Measurements from ENCODE around the gene ASB13.

Gene ASB13

GRCh38 chr10:5618042-5618441 lies 48.4 kb downstream of the ASB13 start:
- Mint-ChIP-seq H3K27ac (no peak overlapping the region), H3K4me1 (no peaks in the 10 kb centered on the region), H3K4me3 (no peak overlapping the region), H3K27me3 (peaks cover 3% of the 10 kb centered on the region), H3K36me3 (ENCODE audit: low read depth) (no peaks in the 10 kb centered on the region), H3K9me3 (no peaks in the 10 kb centered on the region)
- no peak for DNase-seq
- ATAC-seq: no peak

GRCh38 chr10:5617521-5617920 lies 48.9 kb downstream of the ASB13 start:
- ATAC-seq: no peak
- DNase-seq: no peak

GRCh38 chr10:5616836-5617235 lies 49.6 kb downstream of the ASB13 start:
- Mint-ChIP-seq H3K27me3 (peaks cover 2% of the 10 kb centered on the region), H3K36me3 (ENCODE audit: low read depth) (no peaks in the 10 kb centered on the region), H3K4me3 (no peak overlapping the region), H3K27ac (no peak overlapping the region), H3K9me3 (no peaks in the 10 kb centered on the region), H3K4me1 (no peaks in the 10 kb centered on the region)
- ATAC-seq: no peak
- no peak for DNase-seq

More at GRCh38 chr10:5617521-5617920, 48.9 kb downstream of the ASB13 start:
- Mint-ChIP-seq H3K4me3 (no peak overlapping the region), H3K4me1 (no peaks in the 10 kb centered on the region), H3K36me3 (ENCODE audit: low read depth) (no peaks in the 10 kb centered on the region), H3K9me3 (no peaks in the 10 kb centered on the region), H3K27ac (no peak overlapping the region), H3K27me3 (peaks cover 3% of the 10 kb centered on the region)

GRCh38 chr10:5616046-5616445 lies 50.3 kb downstream of the ASB13 start:
- ATAC-seq (no peak), DNase-seq (no peak)
- Mint-ChIP-seq H3K4me1 (no peaks in the 10 kb centered on the region), H3K9me3 (no peaks in the 10 kb centered on the region), H3K4me3 (no peak overlapping the region), H3K36me3 (ENCODE audit: low read depth) (no peaks in the 10 kb centered on the region), H3K27ac (no peak overlapping the region), H3K27me3 (no peaks in the 10 kb centered on the region)

GRCh38 chr10:5615316-5615715 lies 51.1 kb downstream of the ASB13 start:
- H3K4me1 Mint-ChIP-seq: peaks cover under 1% of the 10 kb centered on the region
- H3K27ac Mint-ChIP-seq: no peak overlapping the region
- ATAC-seq: no peak
- no peaks in the 10 kb centered on the region for H3K9me3 Mint-ChIP-seq
- DNase-seq: no peak
- no peak overlapping the region for H3K4me3 Mint-ChIP-seq
- H3K36me3 Mint-ChIP-seq (ENCODE audit: low read depth): no peaks in the 10 kb centered on the region
- peaks cover 3% of the 10 kb centered on the region for H3K27me3 Mint-ChIP-seq

- DNase-seq: no peak
- Mint-ChIP-seq H3K4me1 (peaks cover 2% of the 10 kb centered on the region), H3K4me3 (no peak overlapping the region), H3K27ac (no peak overlapping the region), H3K36me3 (ENCODE audit: low read depth) (no peaks in the 10 kb centered on the region), H3K9me3 (no peaks in the 10 kb centered on the region), H3K27me3 (peaks cover 7% of the 10 kb centered on the region)
- no peak for ATAC-seq
Observed at GRCh38 chr10:5614155-5614721, 52.2 kb downstream of the ASB13 start.

GRCh38 chr10:5613481-5614154 lies 52.8 kb downstream of the ASB13 start:
- peaks cover 2% of the 10 kb centered on the region for H3K4me1 Mint-ChIP-seq

GRCh38 chr10:5611899-5612680 lies 54.3 kb downstream of the ASB13 start:
- Mint-ChIP-seq H3K36me3 (ENCODE audit: low read depth) (no peaks in the 10 kb centered on the region), H3K9me3 (no peaks in the 10 kb centered on the region), H3K27ac (no peak overlapping the region), H3K4me3 (no peak overlapping the region), H3K4me1 (peaks cover 2% of the 10 kb centered on the region), H3K27me3 (peaks cover 11% of the 10 kb centered on the region)
- ATAC-seq: no peak
- DNase-seq: no peak

More at GRCh38 chr10:5613481-5614154, 52.8 kb downstream of the ASB13 start:
- H3K27me3 Mint-ChIP-seq: peaks cover 8% of the 10 kb centered on the region
- no peak for ATAC-seq
- H3K27ac Mint-ChIP-seq: no peak overlapping the region
- DNase-seq: no peak
- H3K4me3 Mint-ChIP-seq: no peak overlapping the region
- H3K36me3 Mint-ChIP-seq (ENCODE audit: low read depth): no peaks in the 10 kb centered on the region
- no peaks in the 10 kb centered on the region for H3K9me3 Mint-ChIP-seq

GRCh38 chr10:5609952-5610616 lies 56.3 kb downstream of the ASB13 start:
- DNase-seq (no peak), ATAC-seq (no peak)
- Mint-ChIP-seq H3K4me1 (peaks cover 2% of the 10 kb centered on the region), H3K36me3 (ENCODE audit: low read depth) (no peaks in the 10 kb centered on the region), H3K9me3 (no peaks in the 10 kb centered on the region), H3K27ac (no peak overlapping the region), H3K27me3 (peaks cover 15% of the 10 kb centered on the region), H3K4me3 (no peak overlapping the region)

GRCh38 chr10:5608608-5609220 lies 57.7 kb downstream of the ASB13 start:
- ATAC-seq (no peak), DNase-seq (no peak)
- Mint-ChIP-seq H3K4me1 (peaks cover 2% of the 10 kb centered on the region), H3K36me3 (ENCODE audit: low read depth) (no peaks in the 10 kb centered on the region), H3K27ac (no peak overlapping the region), H3K4me3 (no peak overlapping the region), H3K27me3 (peaks cover 15% of the 10 kb centered on the region), H3K9me3 (no peaks in the 10 kb centered on the region)

GRCh38 chr10:5607594-5607993 lies 58.8 kb downstream of the ASB13 start:
- Mint-ChIP-seq H3K4me3 (no peak overlapping the region), H3K36me3 (ENCODE audit: low read depth) (no peaks in the 10 kb centered on the region), H3K9me3 (no peaks in the 10 kb centered on the region), H3K4me1 (peaks cover 2% of the 10 kb centered on the region), H3K27ac (no peak overlapping the region), H3K27me3 (peaks cover 15% of the 10 kb centered on the region)
- ATAC-seq: no peak
- DNase-seq: no peak

- Mint-ChIP-seq H3K27me3 (peaks cover 15% of the 10 kb centered on the region), H3K4me3 (no peak overlapping the region), H3K9me3 (no peaks in the 10 kb centered on the region), H3K4me1 (peaks cover 2% of the 10 kb centered on the region), H3K36me3 (ENCODE audit: low read depth) (no peaks in the 10 kb centered on the region), H3K27ac (no peak overlapping the region)
- DNase-seq: no peak
- ATAC-seq: peak; percentile 14
Observed at GRCh38 chr10:5606864-5607263, 59.5 kb downstream of the ASB13 start.

- Mint-ChIP-seq H3K9me3 (no peaks in the 10 kb centered on the region), H3K36me3 (ENCODE audit: low read depth) (no peaks in the 10 kb centered on the region), H3K4me1 (peaks cover 2% of the 10 kb centered on the region), H3K4me3 (no peak overlapping the region), H3K27ac (no peak overlapping the region), H3K27me3 (peaks cover 15% of the 10 kb centered on the region)
- ATAC-seq: no peak
- no peak for DNase-seq
Observed at GRCh38 chr10:5606321-5606720, 60.1 kb downstream of the ASB13 start.

GRCh38 chr10:5604961-5605360 lies 61.4 kb downstream of the ASB13 start:
- DNase-seq: no peak
- no peaks in the 10 kb centered on the region for H3K9me3 Mint-ChIP-seq
- no peak overlapping the region for H3K27ac Mint-ChIP-seq
- peaks cover 10% of the 10 kb centered on the region for H3K27me3 Mint-ChIP-seq
- no peak overlapping the region for H3K4me3 Mint-ChIP-seq
- no peaks in the 10 kb centered on the region for H3K4me1 Mint-ChIP-seq
- no peak for ATAC-seq
- no peaks in the 10 kb centered on the region for H3K36me3 Mint-ChIP-seq (ENCODE audit: low read depth)

Measured in activated naive CD8-positive, alpha-beta T cell treated with anti-CD3 and anti-CD28 coated beads, Interleukin-2, amount 50 U/mL, for 24 hours (primary cell).